HL-60/S4 treated with retinoic acid at 250 ng/mL for 4 days and 3 days (cell line): ENCODE results near the gene PSMC2.

Source experiments
- in situ Hi-C: fragments of 300-500 bp; cut with MboI; formaldehyde crosslinking; loops from 2 replicates; pipeline ENCODE4 v1.7.0; 2022; ENCODE audit warnings: low sequenced_read_pairs

PSMC2 gene

GRCh38 chr7:103347507-103348267, at the start of gene PSMC2:
TSS of gene PSMC2 (plus strand) at chr7:103347643. CDS start at chr7:103347712, 69 bp downstream.
- in situ Hi-C loops = no loop called here

DNA sequence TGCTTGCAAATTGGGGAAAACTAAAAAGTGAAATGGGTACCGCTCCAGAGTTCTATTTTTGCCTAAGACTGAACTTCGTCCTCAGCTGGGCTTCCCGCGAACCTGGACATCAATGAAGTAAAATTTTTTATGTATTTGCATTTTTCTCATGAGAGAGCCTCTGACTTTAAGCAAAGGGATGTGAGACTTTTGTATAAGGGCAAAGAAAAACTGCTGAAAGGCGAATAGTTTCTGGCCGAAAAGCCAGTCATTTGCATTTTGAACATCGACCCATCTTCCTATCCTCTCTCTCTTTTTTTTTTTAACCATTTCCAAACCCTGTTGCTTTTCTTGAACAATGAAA, 49.6 kb upstream of the PSMC2 start:
- in situ Hi-C loops = no loop called here

- in situ Hi-C loops = no loop called here
Measured at GRCh38 chr7:103299660-103300059, 47.8 kb upstream of the PSMC2 start.

DNA sequence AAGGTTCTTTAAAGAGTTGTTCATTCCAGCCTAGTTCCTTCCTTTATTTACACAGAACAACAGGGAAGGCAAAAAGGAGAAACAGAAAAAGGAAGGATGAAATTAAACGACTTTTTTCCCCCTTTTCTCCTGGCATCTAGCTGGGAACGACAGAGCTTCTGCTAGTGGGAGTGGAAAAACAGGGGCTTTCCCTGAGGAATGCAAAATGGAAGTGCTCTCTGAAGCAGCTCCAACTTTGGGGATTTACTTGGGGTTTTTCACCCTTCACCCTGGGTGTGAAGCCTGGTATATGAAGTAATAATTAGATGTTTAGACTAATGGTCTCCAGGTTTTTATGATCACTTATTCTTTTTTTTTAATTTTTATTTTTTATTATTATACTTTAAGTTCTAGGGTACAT, 46.0 kb upstream of the PSMC2 start:
- in situ Hi-C loops = no loop called here

DNA sequence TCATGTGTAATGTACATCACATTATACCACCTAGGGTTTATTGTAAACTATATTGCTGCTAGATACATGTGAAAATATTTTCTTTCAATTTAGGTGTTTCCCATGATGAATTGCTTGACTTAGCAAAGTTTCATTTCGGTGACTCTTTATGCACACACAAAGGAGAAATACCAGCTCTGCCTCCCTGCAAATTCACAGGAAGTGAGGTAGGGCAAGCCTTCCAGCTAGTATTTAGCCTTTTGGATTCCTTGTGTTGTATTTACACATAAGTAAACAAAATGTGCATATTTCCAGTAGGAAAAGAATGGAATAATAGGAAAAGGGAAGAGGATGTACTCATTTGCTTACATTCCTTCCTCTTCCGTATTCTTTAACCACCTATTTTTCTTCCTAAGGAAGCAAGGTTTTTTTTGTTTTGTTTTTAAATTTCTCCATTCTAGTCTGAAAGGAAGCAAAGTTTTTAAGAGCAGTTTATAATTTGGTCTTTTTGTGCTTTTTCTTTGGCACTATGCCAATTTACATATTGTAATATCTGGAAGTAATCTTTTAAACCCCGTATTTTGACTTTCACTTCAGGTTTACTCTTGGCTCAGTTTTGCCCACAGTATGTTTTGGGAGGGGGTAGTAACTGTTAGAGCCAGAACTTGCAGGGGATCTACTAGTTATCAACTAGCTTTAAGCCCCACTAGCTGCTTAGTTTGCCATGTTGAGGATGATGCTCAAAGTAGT, 39.8 kb upstream of the PSMC2 start:
- in situ Hi-C loops = no loop called here

GRCh38 chr7:103314852-103315251, 32.6 kb upstream of the PSMC2 start:
- in situ Hi-C loops = no loop called here

DNA sequence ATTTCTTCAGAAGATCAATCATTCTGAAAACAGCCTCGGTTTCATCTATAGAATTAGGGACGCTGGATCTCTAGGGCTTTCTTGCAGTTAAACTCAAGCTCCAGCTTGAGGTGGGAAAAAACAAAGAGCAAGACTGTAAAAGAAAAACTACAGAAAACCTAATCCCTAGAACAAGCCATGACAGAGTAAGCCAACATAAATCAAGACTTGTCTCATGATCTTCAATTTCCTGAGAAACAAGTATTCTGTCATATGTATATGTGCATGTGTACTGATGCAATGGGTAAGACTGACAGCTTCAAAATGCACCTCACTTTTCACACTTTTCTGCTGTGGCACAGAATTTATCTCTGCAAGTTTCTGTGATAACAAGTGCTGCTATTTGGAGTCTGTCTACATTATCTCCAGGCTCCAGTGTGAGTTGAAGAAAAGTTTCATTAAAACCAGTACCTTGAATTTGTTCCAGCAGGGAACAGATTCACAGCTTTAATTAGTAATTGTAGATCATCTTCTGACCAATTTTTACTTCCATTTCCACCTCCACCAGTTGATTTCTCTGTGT, 31.0 kb upstream of the PSMC2 start:
- in situ Hi-C loops = no loop called here

GRCh38 chr7:103317009-103317408, 30.4 kb upstream of the PSMC2 start:
- in situ Hi-C loops = no loop called here

DNA sequence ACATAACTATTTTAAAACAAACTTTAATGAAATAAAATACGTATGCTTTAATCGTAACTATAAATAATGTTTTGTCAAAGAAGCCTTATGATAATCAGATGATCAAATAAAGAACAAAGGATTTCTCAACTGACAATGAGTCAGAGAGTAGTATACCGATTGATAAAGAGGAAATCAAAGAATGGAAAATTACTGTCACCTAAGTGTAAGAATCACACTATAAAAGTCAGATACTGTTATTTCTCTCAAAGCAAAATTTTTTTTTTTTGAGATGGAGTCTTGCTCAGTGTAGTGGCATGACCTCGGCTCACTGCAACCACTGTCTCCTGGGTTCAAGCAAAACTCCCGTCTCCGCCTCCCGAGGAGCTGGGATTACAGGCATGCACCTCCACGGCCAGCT, 21.7 kb upstream of the PSMC2 start:
- in situ Hi-C loops = no loop called here

- in situ Hi-C loops = no loop called here
Measured at GRCh38 chr7:103336761-103337160, 10.7 kb upstream of the PSMC2 start.

GRCh38 chr7:103338864-103339263, 8.6 kb upstream of the PSMC2 start:
- in situ Hi-C loops = no loop called here

- in situ Hi-C loops = no loop called here
Measured at GRCh38 chr7:103341466-103341865, 6.0 kb upstream of the PSMC2 start.

GRCh38 chr7:103343332-103343731, 4.1 kb upstream of the PSMC2 start:
- in situ Hi-C loops = no loop called here

- in situ Hi-C loops = no loop called here
Measured at GRCh38 chr7:103343758-103344452, 3.5 kb upstream of the PSMC2 start.

- in situ Hi-C loops = no loop called here
Measured at GRCh38 chr7:103344453-103345149, 2.8 kb upstream of the PSMC2 start, which contains the start of gene DNAJC2. TSS of gene DNAJC2 (minus strand) at chr7:103344767. CDS start at chr7:103344622, 145 bp downstream.

DNA sequence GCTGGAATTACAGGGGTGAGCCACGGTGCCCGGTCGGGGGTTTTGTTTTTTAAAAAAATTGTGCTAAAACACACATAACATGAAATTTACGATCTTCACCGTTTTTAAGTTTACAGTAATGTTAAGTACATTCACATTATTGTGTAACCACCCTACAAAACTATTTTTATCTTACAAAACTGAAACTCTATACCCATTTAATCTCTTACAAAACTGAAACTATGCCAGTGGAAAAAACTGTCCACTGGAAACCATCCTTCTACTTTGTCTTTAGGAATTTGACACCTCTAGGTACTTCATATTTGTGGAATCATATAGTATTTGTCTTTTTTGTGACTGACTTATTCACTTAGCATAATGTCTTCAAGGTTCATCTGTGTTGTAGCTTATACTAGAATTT, 1.0 kb upstream of the PSMC2 start:
- in situ Hi-C loops = no loop called here

- in situ Hi-C loops = no loop called here
Measured at GRCh38 chr7:103348452-103348851, 1.0 kb downstream of the PSMC2 start.

DNA sequence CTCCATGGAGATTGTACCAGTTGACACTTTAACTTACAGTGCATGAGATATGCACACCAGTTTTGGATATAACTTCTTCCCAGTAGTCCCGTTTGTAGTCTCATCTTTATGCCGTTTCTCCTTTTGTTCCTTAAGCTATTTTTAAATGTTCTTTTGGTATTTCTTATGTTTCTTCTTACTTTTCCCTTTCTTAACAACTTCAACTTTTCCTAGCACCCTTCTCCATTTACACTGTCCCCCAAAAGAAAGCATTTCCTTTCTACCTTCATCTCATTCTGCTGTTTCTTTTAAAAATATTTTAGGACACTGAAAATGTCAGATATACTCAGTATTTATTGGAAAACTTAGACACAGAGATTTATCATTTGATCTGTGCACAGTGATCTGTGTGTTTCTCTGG, 1.5 kb downstream of the PSMC2 start:
- in situ Hi-C loops = no loop called here

GRCh38 chr7:103349805-103350204, 2.4 kb downstream of the PSMC2 start:
- in situ Hi-C loops = no loop called here

DNA sequence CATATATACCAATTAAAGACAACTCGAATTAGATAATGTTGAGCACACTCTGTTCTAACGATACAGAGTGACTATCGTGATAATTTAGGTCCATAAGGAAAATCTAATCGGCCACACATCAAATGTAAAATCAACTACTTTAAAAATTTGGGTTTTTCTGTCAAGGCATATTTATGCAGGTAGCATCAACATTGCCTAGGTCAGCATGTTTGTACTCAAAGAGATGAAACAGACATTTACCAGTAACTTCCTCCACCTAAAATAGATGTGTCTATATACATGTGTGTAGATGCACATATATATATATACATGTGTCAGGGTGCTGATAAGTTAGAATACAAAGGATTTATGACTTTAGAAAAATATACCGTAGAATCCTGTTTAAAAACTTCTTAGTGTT, 22.0 kb downstream of the PSMC2 start:
- in situ Hi-C loops = no loop called here
